OCI-LY3 (cell line): ENCODE measurements around the gene ZBTB38.

Source experiments
- CTCF ChIP-seq: fragments of 200-600, 300-600 bp; sonication (generic); IDR thresholded peaks from 2 replicates; pipeline ENCODE4 v1.5.1; 2014; ENCODE audit warnings: antibody characterized with exemption, low read length, low read depth
- EZH2phosphoT487 ChIP-seq: fragments of 200-600 bp; shearing (Covaris generic); IDR thresholded peaks from 2 replicates; pipeline ENCODE4 v1.6.1; 2018; ENCODE audit warnings: antibody characterized with exemption, mixed run types, low read depth

- TF ChIP-seq CTCF (no peak), EZH2phosphoT487 (no peak)
These were observed 47.2 kb upstream of the ZBTB38 start for GRCh38 chr3:141321109-141321497.
